ENCODE results near the gene XPO5. TPM values are rescaled to one million over a fixed set of nuclear protein-coding genes. Genes with fewer than 3 reads are reported as not detected.
A peak's percentile ranks its signal among the peaks of the same experiment; 100 is the strongest.
"Not testable (repeated sequence)": the region's sequence is repeated elsewhere in the genome, so short reads cannot be mapped to it uniquely, and the experiment has no call there.

XPO5 gene
- total RNA-seq, 8 experiments from 2014 or later = 29.4 to 70.9 (median 38.8) TPM

DNA sequence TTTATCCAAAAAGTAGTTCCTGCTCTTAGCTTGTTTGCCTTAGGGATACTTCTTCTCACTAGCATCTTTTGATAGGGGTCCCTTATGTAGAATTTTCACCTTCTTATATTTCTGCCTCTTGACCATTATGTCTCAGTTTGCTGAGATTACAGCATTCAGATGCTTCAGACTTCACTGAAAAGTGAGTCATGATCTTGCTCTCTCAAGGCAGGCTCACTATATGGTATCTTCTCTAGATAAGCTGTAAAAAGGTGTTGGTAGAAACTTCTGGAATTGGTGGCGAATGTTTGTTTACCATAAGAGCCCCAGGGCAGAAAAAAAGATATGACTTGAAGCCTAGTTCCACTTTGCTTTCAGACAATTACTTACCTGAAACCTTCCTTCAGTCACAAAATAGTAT lies 33.6 kb upstream of the XPO5 start:
- WGBS, 10 experiments = 67 to 100% (median 95%) methylated on average over 1 of the region's 1 CpG; no CpG with 5 or more reads in 4 of the 10 experiments
- in situ Hi-C loops (cut with MboI; ENCODE audit: low pct_unique_long_range_greater_than_20kb in 2 of 9, low sequenced_read_pairs in 9 of 9, unreplicated experiment in 9 of 9) = no loop called here
- ATAC-seq (replicated peaks in 6 of 8) = peak in 1 of 8 experiments; percentile 16
- H3K4me3 ChIP-seq = no peak overlapping the region
- H3K4me1 ChIP-seq (replicated peaks in 1 of 2) = no peaks in the 10 kb centered on the region
- H3K27ac ChIP-seq = no peak overlapping the region

DNA sequence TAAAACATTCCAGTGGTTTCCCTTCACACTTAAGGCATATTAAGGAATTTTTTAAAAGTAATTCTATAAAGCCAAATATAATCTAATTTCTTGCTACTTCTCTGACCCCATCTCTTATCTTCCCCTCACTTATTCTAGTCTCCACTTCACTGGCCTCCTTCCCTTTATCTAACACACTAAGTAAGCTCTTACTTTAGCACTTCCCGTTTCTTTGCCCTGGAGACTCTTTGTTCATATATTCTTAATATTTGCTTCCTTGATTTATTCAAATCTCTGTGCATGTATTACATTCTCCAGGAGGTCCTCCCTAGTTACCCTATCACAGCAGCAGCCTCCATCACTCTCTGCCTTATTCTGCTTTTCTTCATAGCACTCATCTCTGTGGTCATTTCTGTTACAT lies 33.0 kb upstream of the XPO5 start:
- WGBS, 10 experiments = 18 to 100% (median 95%) methylated on average over 1 of the region's 1 CpG
- in situ Hi-C loops (cut with MboI; ENCODE audit: low pct_unique_long_range_greater_than_20kb in 2 of 9, low sequenced_read_pairs in 9 of 9, unreplicated experiment in 9 of 9) = no loop called here
- Histone ChIP-seq H3K4me3 (no peak overlapping the region), H3K27ac (no peak overlapping the region), H3K4me1 (replicated peaks in 1 of 2) (no peaks in the 10 kb centered on the region)
- ATAC-seq (replicated peaks in 6 of 8) = peak in 1 of 8 experiments; percentile 83

DNA sequence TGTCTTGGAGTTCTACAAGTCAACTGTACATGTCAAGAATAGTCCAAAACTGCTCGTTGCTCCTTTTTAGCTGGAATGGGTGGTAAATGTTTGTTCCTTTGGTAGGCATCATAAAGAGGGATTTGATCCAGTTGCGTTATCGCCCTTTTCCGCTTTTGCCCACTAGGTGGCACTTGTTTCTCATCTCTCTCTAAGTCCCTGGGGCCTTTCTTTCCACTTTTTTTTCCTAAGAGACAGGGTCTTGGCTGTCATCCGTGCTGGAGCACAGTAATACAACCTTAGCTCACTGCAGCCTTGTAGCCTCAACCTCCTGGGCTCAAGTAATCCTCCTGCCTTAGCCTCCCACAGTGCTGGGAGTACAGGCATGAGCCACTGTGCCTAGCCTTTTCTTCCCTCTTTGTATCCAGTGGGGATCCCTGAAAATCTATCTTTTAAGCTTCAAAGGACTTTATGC lies 32.5 kb upstream of the XPO5 start:
- ATAC-seq (replicated peaks in 6 of 8) = peak; percentile 72 to 93 (median 86)
- WGBS, 10 experiments = 0 to 4% (median 0%) methylated on average over 1 to 5 of the region's 5 CpGs; no CpG with 5 or more reads in 2 of the 10 experiments
- Histone ChIP-seq H3K4me1 (replicated peaks in 1 of 2) (no peaks in the 10 kb centered on the region), H3K4me3 (no peak overlapping the region), H3K27ac (no peak overlapping the region)
- in situ Hi-C loops (cut with MboI; ENCODE audit: low pct_unique_long_range_greater_than_20kb in 2 of 9, low sequenced_read_pairs in 9 of 9, unreplicated experiment in 9 of 9) = no loop called here

DNA sequence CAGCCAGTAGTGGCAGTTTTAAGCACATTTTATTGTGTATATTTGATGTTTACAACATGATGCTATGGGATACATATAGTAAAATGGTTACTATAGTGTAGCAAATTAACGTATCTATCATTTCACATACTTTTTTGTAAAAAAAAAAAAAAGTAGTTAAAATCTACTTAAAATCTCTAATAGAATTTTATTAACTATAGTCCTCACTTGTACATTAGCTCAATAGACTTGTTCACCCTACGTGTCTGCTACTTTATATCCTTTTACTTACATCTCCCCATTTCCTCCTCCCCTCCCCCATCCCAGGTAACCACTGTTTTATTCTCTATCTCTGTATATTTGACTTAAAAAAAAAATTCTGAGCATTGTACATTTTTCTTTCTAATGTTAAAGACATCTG lies 30.2 kb upstream of the XPO5 start:
- in situ Hi-C loops (cut with MboI; ENCODE audit: low pct_unique_long_range_greater_than_20kb in 2 of 9, low sequenced_read_pairs in 9 of 9, unreplicated experiment in 9 of 9) = no loop called here
- no peak for ATAC-seq (replicated peaks in 6 of 8)
- no peak overlapping the region for H3K27ac ChIP-seq
- H3K4me1 ChIP-seq (replicated peaks in 1 of 2) = no peaks in the 10 kb centered on the region
- no peak overlapping the region for H3K4me3 ChIP-seq
- 76 to 100% (median 92%) methylated on average over 1 to 2 of the region's 2 CpGs; no CpG with 5 or more reads in 1 of the 10 experiments for WGBS, 10 experiments

DNA sequence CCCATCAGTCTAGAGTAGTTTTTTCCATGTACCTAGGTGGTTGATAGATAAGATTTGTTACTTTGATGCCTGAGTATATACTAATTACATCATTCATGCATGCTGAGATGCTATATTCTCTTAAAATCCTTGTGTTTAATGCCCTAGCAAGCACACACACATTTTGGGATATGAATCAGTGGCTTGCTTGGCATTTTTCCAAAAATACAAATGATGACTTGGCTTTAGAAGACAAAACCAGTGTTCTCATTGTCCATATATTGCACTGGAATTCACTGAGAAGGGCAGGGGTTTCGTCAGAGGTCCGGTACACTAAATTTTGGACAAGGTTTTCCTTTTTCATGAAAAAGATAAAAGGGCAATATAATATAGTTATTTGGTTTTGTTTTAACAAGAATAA lies 28.3 kb upstream of the XPO5 start:
- Histone ChIP-seq H3K4me3 (no peak overlapping the region), H3K4me1 (replicated peaks in 1 of 2) (no peaks in the 10 kb centered on the region), H3K27ac (no peak overlapping the region)
- 79 to 100% (median 95%) methylated on average over 2 of the region's 2 CpGs; no CpG with 5 or more reads in 4 of the 10 experiments for WGBS, 10 experiments
- ATAC-seq (replicated peaks in 6 of 8) = no peak
- in situ Hi-C loops (cut with MboI; ENCODE audit: low pct_unique_long_range_greater_than_20kb in 2 of 9, low sequenced_read_pairs in 9 of 9, unreplicated experiment in 9 of 9) = no loop called here

DNA sequence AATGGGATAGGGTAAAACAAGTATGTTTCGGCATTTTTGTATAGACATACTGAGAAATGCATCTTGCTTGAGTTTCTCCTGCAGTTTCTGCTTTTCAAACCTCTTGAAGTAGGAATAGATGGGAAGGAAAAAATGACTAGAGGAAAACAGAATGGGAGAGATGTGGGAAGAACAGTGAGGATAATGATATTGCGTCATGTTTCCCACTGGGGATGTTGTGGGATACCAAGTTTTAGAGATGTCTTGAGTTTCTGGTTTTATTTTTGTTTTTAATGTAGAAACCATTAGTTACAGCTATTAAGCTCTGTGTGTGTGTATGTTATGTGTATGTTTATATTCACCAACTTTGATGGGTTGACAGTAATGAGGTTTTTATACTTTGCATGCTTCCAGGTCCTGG lies 24.8 kb upstream of the XPO5 start:
- H3K4me3 ChIP-seq = no peak overlapping the region
- H3K27ac ChIP-seq = no peak overlapping the region
- ATAC-seq (replicated peaks in 6 of 8) = no peak
- 92 to 100% (median 100%) methylated on average over 1 to 2 of the region's 2 CpGs; no CpG with 5 or more reads in 1 of the 10 experiments for WGBS, 10 experiments
- in situ Hi-C loops (cut with MboI; ENCODE audit: low pct_unique_long_range_greater_than_20kb in 2 of 9, low sequenced_read_pairs in 9 of 9, unreplicated experiment in 9 of 9) = no loop called here
- no peaks in the 10 kb centered on the region for H3K4me1 ChIP-seq (replicated peaks in 1 of 2)

DNA sequence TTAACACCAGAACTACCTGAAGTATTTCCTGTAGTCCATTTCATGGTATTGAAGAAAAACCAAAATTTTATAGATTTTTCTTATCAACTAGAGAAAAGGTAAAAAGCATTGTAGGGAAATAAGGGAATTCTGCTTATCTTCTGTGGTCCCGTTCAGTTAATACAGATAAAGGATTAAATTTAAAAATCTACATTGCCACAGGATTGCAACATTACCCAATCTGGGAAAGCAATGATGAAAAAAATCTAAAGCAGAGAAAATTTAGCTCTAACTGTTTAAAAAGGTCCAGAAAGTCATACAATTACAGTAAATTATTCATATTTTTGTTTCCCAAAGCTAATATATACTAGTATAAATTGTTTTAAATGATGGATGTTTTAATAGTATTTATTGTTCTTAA lies 18.1 kb upstream of the XPO5 start:
- 19 to 100% (median 93%) methylated on average over 1 of the region's 1 CpG for WGBS, 10 experiments

DNA sequence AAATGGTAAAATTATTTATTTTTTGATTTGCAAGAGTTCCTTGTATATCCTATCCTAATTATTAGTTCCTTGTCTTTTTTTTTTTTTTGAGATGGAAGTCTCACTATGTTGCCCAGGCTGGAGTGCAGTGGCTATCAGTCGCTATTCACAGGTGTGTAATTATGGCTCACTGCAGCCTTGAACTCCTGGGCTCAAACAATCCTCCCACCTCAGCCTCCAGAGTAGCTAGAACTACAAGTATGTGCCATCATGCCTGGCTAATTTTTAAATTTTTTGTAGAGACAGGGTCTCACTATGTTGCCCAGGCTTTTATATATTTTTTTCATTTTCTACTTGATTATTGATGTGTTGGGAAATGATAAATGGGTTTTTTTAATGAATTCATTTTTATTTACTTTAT lies 13.7 kb upstream of the XPO5 start:
- H3K4me3 ChIP-seq; ATAC-seq (replicated peaks in 6 of 8); H3K4me1 ChIP-seq (replicated peaks in 1 of 2); in situ Hi-C loops (cut with MboI; ENCODE audit: low pct_unique_long_range_greater_than_20kb in 2 of 9, low sequenced_read_pairs in 9 of 9, unreplicated experiment in 9 of 9); H3K27ac ChIP-seq: not testable (repeated sequence)
- 60 to 100% (median 100%) methylated on average over 1 of the region's 1 CpG; no CpG with 5 or more reads in 3 of the 10 experiments for WGBS, 10 experiments

More for the DNA sequence above, 18.1 kb upstream of the XPO5 start:
- no peak for ATAC-seq (replicated peaks in 6 of 8)
- Histone ChIP-seq H3K4me3 (no peak overlapping the region), H3K4me1 (replicated peaks in 1 of 2) (no peaks in the 10 kb centered on the region), H3K27ac (no peak overlapping the region)
- in situ Hi-C loops (cut with MboI; ENCODE audit: low pct_unique_long_range_greater_than_20kb in 2 of 9, low sequenced_read_pairs in 9 of 9, unreplicated experiment in 9 of 9) = no loop called here

DNA sequence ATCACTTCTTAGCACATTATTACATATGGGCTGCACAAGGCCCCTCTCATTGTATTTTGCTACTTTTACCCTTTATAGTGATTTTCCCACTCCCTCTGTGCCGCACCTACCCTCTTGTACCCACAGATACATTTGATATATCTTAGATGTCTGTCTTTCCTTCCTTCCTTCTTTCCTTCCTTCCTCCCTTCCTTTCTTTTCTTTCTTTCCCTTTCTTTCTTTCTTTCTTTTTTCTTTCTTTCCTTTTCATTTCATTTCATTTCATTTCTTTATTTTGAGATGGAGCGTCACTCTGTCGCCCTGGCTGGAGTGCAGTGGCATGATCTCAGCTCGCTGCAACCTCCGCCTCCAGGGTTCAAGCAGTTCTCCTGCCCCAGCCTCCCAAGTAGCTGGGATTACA lies 12.4 kb upstream of the XPO5 start:
- no peak overlapping the region for H3K27ac ChIP-seq
- H3K4me1 ChIP-seq (replicated peaks in 1 of 2) = no peaks in the 10 kb centered on the region
- 96 to 100% (median 99%) methylated on average over 3 to 5 of the region's 5 CpGs; no CpG with 5 or more reads in 1 of the 10 experiments for WGBS, 10 experiments
- H3K4me3 ChIP-seq = no peak overlapping the region
- in situ Hi-C loops (cut with MboI; ENCODE audit: low pct_unique_long_range_greater_than_20kb in 2 of 9, low sequenced_read_pairs in 9 of 9, unreplicated experiment in 9 of 9) = no loop called here
- ATAC-seq (replicated peaks in 6 of 8) = no peak

DNA sequence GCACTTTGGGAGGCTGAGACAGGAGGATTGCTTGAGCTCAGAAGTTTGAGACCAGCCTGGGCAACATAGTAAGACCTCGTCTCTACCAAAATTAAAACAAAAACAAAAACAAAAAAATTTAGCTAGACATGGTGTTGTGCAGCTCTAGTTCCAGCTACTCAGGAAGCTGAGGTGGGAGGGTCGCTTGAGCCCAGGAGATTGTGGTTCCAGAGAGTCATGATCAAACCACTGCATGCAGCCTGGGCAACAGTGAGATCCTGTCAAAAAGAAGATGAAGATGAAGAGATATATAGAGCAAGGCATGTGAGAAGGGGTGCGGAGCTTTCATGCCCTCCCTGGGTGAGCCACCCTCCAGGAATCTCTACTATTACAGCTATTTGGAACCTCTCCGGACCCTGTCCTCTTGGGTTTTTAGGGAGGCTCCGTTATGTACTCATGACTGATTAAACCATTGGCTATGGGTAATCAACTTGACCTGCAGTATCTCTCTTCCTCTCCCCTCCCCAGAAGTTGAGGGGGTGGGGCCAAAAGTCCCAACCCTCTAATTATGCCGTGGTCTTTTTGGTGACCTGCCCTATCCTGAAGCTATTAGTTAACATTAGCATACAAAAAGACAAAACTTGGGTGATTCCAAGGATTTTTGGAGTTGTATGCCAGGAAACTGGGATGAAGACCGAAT lies 9.2 kb upstream of the XPO5 start:
- in situ Hi-C loops (cut with MboI; ENCODE audit: low pct_unique_long_range_greater_than_20kb in 2 of 9, low sequenced_read_pairs in 9 of 9, unreplicated experiment in 9 of 9) = no loop called here
- H3K4me1 ChIP-seq (replicated peaks in 1 of 2) = no peaks in the 10 kb centered on the region
- H3K27ac ChIP-seq = no peak overlapping the region
- WGBS, 10 experiments = 79 to 100% (median 100%) methylated on average over 1 to 6 of the region's 7 CpGs; no CpG with 5 or more reads in 1 of the 10 experiments
- H3K4me3 ChIP-seq = no peak overlapping the region
- ATAC-seq (replicated peaks in 6 of 8) = peak in 1 of 8 experiments; percentile 22

DNA sequence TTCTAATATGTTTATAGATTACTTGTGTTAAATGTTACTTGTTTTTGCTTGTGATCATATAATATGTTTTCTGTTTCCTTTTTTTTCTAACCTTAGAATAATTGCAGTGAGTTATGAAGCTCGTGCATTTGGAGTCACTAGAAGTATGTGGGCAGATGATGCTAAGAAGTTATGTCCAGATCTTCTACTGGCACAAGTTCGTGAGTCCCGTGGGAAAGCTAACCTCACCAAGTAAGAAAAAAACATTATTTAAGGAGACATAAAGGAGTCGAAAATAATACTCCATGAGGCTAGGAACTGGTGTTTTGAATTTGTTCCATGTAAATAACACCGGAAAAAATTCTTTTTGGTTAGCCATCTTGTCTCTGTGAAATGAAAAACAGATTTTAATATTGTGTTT lies 7.1 kb upstream of the XPO5 start:
- Histone ChIP-seq H3K4me3 (no peak overlapping the region), H3K27ac (no peak overlapping the region), H3K4me1 (replicated peaks in 1 of 2) (peaks cover 0 to 5% of the 10 kb centered on the region in 2 donors)
- in situ Hi-C loops (cut with MboI; ENCODE audit: low pct_unique_long_range_greater_than_20kb in 2 of 9, low sequenced_read_pairs in 9 of 9, unreplicated experiment in 9 of 9) = no loop called here
- 22 to 91% (median 80%) methylated on average over 3 to 5 of the region's 5 CpGs for WGBS, 10 experiments
- ATAC-seq (replicated peaks in 6 of 8) = no peak

DNA sequence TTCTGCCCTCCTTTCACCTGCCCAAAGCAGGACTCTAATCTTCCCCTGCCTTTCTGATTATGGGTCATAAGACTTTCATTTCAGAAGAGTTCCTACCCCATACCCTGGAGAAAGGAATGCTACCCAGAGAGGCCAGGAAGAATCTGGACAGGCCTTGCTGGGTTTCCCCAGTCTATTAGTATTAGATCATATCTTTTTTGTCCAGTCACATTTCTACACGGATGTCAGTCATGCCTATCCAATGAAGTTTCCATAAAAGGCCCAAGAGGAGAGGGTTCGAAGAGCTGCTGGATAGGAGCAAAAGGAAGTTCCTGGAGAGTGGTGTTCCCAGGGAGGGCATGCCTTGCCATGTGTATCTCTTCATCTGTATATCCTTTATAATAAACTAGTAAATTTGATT lies 3.3 kb upstream of the XPO5 start:
- in situ Hi-C loops (cut with MboI; ENCODE audit: low pct_unique_long_range_greater_than_20kb in 2 of 9, low sequenced_read_pairs in 9 of 9, unreplicated experiment in 9 of 9) = no loop called here
- whole genome bisulfite sequencing, 10 experiments = 78 to 100% (median 86%) methylated on average over 1 of the region's 2 CpGs; no CpG with 5 or more reads in 5 of the 10 experiments
- Histone ChIP-seq H3K4me3 (no peak overlapping the region), H3K4me1 (replicated peaks in 1 of 2) (peaks cover 15 to 24% of the 10 kb centered on the region in 2 donors), H3K27ac (no peak overlapping the region)
- no peak for ATAC-seq (replicated peaks in 6 of 8)

DNA sequence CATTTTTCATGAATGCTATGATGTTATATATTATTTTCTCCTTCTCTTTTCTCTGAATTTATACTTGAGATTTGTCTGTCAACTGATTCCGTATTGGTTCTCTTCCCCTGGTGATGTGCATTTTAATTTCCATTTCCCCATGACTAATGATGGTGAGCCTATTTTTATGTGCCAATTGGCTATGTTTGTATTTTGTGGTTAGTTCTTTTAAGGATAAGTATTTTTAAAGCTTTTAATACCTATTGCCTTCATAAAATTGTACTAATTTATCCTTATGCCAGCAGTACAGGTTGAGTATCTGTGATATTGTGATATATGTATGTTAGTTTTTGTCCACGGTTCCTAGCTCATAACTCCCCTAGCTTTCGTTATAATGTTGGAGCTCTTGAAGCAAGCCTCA lies 2.9 kb upstream of the XPO5 start:
- ATAC-seq (replicated peaks in 6 of 8) = no peak
- H3K4me3 ChIP-seq = no peak overlapping the region
- H3K4me1 ChIP-seq (replicated peaks in 1 of 2) = peaks cover 17 to 24% of the 10 kb centered on the region in 2 donors
- in situ Hi-C loops (cut with MboI; ENCODE audit: low pct_unique_long_range_greater_than_20kb in 2 of 9, low sequenced_read_pairs in 9 of 9, unreplicated experiment in 9 of 9) = no loop called here
- 47 to 100% (median 95%) methylated on average over 1 to 3 of the region's 3 CpGs for WGBS, 10 experiments
- no peak overlapping the region for H3K27ac ChIP-seq
